Rectal smooth muscle tissue (tissue), 1 donor: ENCODE results near the gene ZFP36.

ENCODE experiments used
- H3K27ac ChIP-seq: one replicate; pipeline ENCODE4 v1.7.0; 2013; ENCODE audit warnings: low read depth, low read length, inconsistent platforms
- H3K27me3 ChIP-seq: one replicate; pipeline ENCODE4 v1.7.0; 2013; ENCODE audit warnings: low read length; ENCODE audit not compliant: control insufficient read depth, insufficient read depth
- H3K36me3 ChIP-seq: one replicate; pipeline ENCODE4 v1.7.0; 2013; ENCODE audit warnings: low read length; ENCODE audit not compliant: control insufficient read depth, insufficient read depth
- H3K4me1 ChIP-seq: one replicate; pipeline ENCODE4 v1.7.0; 2013; ENCODE audit warnings: low read length; ENCODE audit not compliant: control insufficient read depth, insufficient read depth
- H3K4me3 ChIP-seq: one replicate; pipeline ENCODE4 v1.7.0; 2013; ENCODE audit warnings: low read length
- H3K9ac ChIP-seq: one replicate; pipeline ENCODE4 v1.7.0; 2013; ENCODE audit warnings: low read length

The ZFP36 gene, protein sequence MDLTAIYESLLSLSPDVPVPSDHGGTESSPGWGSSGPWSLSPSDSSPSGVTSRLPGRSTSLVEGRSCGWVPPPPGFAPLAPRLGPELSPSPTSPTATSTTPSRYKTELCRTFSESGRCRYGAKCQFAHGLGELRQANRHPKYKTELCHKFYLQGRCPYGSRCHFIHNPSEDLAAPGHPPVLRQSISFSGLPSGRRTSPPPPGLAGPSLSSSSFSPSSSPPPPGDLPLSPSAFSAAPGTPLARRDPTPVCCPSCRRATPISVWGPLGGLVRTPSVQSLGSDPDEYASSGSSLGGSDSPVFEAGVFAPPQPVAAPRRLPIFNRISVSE

DNA sequence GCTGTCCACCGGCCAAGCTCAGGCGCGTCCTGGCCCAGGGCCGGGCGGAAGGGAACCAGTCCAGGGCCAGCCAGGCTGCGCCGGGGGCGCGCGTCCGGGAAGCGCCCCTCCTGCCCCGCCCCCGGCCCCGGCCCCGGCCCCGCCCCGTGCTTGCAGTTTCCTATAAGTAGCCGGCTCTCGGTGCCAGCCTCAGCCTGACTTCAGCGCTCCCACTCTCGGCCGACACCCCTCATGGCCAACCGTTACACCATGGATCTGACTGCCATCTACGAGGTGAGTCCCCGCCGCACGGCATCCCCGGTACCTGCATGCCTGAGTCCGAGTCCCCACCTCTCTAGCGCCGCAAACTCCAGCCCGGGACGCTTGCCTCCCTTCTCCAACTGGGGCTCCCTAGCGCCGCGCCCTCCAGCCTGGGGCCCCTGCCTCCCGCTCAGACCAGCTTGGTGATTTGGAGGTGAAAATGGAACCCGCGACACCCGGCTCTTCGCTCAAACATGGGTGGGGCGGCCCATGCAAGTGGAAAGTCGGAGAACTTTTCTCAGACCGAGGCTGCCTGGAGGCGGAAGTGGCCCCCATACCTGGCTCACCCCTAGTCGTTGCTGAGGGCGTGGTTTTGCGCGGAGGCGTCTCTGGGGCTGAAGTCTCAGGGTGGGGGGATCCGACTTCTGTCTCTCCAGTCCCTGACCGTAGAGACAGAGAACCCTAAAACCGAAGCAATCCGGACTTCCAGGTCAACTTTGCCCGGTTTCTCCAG is at the start of gene ZFP36:
Gene ZFP36, plus strand, starts transcription at position 192 of the 754 bp plus-strand sequence. Its CDS starts 58 bp downstream, at position 250.
- no peaks in the 10 kb centered on the region for H3K27me3 ChIP-seq
- peak within 1 kb of the TSS; percentile 100 for H3K27ac ChIP-seq
- peaks cover 26% of the 10 kb centered on the region for H3K4me1 ChIP-seq
- H3K9ac ChIP-seq, result peak within 1 kb of the TSS; percentile 98
- H3K4me3 ChIP-seq, result peak within 1 kb of the TSS; percentile 98
- peaks cover 22% of the 10 kb centered on the region for H3K36me3 ChIP-seq

DNA sequence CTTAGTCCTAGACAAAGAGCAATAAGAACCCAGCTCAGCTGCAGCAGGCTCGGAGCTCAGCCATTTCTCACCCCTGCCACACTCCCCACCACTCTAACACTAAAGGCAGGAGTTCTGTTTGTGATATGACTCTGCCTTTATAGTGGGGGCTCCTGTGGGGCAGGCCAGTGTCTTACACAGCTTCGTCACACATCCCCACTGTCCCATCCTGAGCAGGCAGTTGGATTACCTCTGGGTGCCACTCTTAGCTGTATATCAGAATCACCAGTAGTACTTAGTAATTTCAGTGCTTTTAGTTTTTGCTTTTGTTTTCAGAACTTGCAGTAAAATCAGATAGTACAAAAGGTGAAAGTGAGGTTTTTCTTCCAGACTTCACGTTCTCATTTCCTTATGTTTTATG is 47.6 kb upstream of the ZFP36 start:
- H3K9ac ChIP-seq, result no peak overlapping the region
- H3K27me3 ChIP-seq, result no peaks in the 10 kb centered on the region
- peaks cover 45% of the 10 kb centered on the region for H3K36me3 ChIP-seq
- H3K4me3 ChIP-seq, result no peak overlapping the region
- peaks cover 10% of the 10 kb centered on the region for H3K4me1 ChIP-seq
- H3K27ac ChIP-seq, result no peak overlapping the region

DNA sequence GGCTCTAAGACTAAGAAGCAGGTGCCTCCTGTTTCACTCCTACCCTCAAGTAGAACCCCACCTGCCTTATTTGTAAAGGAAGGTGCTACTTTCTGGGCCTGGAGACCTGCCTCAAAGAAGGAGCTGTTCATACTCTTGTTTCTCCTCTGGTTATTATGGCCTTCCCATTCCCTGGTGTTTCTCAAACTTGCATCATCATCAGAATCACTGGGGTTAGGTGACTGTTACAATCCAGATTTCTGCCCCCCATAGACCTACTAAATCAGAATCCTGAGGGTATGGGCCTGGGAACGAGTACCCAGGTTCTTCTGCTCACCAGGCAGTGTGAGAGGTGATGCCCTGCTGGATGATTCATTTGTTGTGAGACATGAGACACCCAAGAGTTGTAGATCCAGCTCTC is 46.0 kb upstream of the ZFP36 start:
- no peaks in the 10 kb centered on the region for H3K27me3 ChIP-seq
- H3K36me3 ChIP-seq, result peaks cover 41% of the 10 kb centered on the region
- no peak overlapping the region for H3K27ac ChIP-seq
- no peak overlapping the region for H3K4me3 ChIP-seq
- H3K9ac ChIP-seq, result no peak overlapping the region
- peaks cover 10% of the 10 kb centered on the region for H3K4me1 ChIP-seq

DNA sequence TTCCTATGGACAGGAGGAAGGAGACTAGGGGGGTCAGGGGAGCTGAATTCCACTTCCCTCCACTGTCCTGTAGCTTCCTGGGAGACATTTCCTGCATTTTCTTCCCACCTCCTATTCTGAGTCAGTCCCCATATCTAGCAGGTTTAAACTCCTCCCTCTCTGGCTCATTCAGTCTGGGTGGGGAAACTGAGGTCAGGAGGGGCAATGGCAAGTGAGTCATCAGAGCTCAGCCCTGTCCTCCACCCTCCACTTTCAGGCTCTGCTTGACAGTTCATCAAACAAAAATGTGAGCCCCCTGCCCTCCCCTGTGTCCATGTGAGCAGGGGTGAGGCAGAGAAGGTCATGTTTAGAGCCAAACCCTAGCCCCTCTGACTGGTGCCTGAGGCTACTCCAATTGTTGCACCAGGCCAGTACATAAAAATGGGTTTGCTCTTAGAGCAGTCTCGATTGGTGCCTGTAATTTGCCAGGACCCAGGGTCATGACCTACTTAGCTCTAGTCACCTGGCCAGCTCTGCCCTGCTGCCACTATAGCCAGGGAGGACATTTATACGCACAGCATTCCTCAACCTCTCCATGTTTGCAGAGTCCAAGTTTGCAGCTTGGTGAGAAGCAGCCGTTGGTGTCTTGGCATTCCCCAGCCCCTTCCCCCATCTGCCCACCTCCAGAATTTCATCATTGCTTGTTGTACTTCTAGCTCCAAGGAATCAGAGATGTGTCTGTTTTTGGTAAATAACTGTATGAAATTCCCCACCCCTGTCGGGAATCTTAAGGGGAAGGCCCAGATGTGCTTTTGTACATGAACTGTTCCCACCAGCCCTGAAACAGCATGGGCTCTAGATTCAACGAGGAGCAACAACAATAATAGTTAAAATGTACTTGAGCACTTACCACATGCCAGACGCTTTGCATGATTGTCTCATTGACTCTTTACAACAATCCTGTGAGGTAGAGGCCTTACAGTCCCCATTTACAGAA is 43.7 kb upstream of the ZFP36 start:
- H3K36me3 ChIP-seq, result peaks cover 26% of the 10 kb centered on the region
- H3K4me1 ChIP-seq, result peaks cover 10% of the 10 kb centered on the region

DNA sequence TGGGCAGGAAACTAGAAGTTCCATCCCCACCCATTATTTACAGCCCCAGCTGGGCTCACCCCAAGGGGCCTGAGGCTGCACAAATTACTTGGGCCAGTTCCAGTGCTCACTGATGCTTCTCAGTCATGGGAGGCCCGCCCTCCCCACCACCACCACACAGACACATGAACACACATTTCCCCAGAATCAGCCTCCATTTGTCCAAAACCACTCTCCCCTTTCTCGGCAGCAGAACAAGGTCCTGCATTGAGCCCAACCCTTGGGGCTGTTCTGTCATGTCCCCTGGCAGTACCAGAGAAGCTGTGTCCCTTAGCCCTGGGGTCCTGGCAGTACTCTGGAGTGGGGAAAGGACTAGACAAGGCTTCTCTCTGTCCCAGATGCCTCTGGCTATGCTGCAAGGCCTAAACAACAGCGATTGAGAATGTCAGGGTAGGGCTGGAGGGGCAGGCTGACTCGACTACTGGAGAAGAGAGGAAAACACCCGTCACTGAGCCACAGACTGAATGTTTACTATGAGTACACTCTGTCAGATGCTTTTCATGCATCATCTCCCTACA is 42.7 kb upstream of the ZFP36 start:
- no peaks in the 10 kb centered on the region for H3K27me3 ChIP-seq
- H3K27ac ChIP-seq, result peak overlapping the region; percentile 41
- H3K9ac ChIP-seq, result no peak overlapping the region
- no peak overlapping the region for H3K4me3 ChIP-seq
- H3K4me1 ChIP-seq, result peaks cover 10% of the 10 kb centered on the region
- peaks cover 24% of the 10 kb centered on the region for H3K36me3 ChIP-seq

More for the DNA sequence above, 43.7 kb upstream of the ZFP36 start:
- H3K27me3 ChIP-seq, result no peaks in the 10 kb centered on the region
- H3K27ac ChIP-seq, result peak overlapping the region; percentile 41
- no peak overlapping the region for H3K9ac ChIP-seq
- H3K4me3 ChIP-seq, result no peak overlapping the region

DNA sequence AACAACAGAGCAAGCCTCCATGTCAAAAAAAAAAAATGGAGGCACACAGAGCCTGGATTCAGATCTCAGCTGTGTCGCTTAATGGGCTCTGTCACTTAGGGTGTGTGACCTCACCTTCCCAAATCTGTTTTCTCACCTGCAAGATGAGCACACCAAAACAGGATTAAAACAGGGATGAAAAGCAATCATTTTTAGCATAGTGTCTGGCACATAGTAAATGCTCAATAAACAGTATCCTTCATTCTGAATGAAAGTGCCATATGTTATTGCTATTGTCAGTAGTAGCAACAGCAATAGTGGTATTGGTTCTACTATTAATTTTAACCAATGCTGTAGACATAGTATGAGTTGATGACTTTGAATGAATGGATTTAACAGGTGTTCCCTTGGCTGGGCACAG is 41.1 kb upstream of the ZFP36 start:
- Histone ChIP-seq H3K27ac (no peak overlapping the region), H3K27me3 (no peaks in the 10 kb centered on the region), H3K36me3 (peaks cover 29% of the 10 kb centered on the region), H3K9ac (no peak overlapping the region), H3K4me3 (no peak overlapping the region), H3K4me1 (peaks cover 10% of the 10 kb centered on the region)

DNA sequence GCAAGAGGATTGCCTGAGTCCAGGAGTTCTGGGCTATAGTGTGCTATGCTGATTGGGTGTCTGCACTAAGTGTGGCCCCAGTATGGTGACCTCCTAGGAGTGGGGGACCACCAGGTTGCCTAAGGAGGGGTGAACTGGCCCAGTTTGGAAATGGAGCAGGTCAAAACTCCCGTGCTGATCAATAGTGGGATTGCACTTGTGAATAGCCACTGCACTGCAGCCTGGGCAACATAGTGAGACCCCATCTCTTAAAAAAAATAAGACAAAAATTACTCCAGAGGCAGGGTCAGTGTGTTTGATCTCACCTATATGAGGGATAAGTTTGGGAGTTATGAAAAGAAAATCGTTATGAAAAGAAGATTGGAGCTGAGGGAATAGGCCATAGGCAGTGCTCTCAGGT is 37.4 kb upstream of the ZFP36 start:
- Histone ChIP-seq H3K36me3 (peaks cover 21% of the 10 kb centered on the region), H3K4me1 (peaks cover 16% of the 10 kb centered on the region), H3K27ac (no peak overlapping the region), H3K4me3 (no peak overlapping the region), H3K9ac (no peak overlapping the region), H3K27me3 (no peaks in the 10 kb centered on the region)

DNA sequence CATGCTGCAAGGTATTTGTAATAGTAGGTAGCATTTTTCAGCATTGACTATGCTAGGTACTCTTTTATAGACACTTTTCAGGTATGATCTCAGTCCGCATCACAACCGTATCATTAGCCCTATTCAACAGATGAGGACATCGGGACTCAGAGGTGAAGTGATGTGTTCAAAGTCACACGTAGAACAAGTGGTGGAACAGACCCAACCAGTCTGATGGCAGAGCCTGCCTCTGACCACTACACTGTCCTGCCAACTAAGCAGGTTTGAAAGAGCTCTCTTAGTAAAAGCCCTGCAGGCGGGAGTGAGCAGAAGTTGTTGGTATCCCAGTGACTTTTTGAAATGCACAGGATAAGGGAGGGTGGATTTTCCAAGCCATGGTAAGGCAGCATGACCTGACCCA is 35.9 kb upstream of the ZFP36 start:
- Histone ChIP-seq H3K36me3 (peaks cover 29% of the 10 kb centered on the region), H3K4me1 (peaks cover 16% of the 10 kb centered on the region), H3K9ac (no peak overlapping the region), H3K27me3 (no peaks in the 10 kb centered on the region), H3K27ac (no peak overlapping the region), H3K4me3 (no peak overlapping the region)

DNA sequence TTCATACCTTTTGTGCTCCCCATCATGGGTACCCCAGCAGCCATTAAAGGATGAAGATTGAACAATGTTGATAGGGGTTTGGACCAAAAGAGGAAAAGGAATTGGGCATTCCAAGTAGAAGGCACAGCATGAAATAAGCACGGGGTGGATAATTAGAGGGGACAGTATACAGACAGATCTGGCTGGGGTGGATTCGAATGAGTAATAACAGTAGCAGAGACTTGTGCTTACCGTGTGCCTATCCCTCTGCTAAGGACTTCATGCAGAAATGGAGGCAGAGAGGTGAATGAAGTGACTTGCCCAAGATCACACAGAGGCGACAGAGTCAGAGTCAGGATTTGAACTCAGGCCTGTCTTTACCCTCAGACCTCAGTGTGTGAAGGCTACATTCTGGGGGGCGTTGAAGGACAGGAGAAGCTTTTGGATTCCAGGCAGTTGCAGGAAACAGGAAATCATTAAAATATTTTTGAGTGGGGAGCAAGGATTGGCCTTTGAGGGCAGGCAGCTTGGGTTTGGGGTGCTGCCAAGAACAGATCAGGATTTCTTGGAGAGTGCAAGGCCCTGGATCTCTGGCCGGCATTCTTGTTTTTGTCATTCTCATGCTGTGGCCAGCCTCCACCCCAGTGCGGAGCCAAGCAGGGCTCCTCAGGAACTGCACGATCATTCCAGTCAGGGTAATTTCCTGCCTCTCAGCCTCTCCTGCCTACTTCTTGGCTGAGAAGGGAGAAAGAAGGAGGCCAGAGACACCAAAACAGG is 34.4 kb upstream of the ZFP36 start:
- Histone ChIP-seq H3K27ac (peak overlapping the region; percentile 91), H3K4me1 (peaks cover 16% of the 10 kb centered on the region), H3K9ac (no peak overlapping the region), H3K27me3 (no peaks in the 10 kb centered on the region), H3K4me3 (peak overlapping the region; percentile 9), H3K36me3 (peaks cover 37% of the 10 kb centered on the region)

DNA sequence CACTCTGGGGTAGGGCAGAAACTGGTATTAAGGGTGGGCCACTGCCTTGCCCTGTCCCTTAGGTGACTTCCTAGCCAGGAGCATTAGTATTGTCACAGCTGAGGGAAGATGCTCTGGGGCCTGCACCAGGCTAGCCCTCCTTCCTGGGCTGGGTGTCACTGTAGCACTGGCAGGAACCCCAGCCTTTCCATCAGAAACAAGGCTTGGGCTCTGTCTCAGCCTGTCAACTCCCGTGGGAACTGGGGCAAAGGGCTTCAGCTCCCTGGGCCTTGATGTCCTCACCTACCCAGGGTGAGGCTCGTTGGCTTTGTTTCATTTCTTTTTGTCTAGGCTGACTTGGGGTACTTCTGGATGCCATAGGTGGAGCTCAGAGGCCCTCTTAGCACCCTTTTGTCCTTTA is 33.7 kb upstream of the ZFP36 start:
- Histone ChIP-seq H3K4me1 (peaks cover 16% of the 10 kb centered on the region), H3K27ac (peak overlapping the region; percentile 91), H3K36me3 (peaks cover 44% of the 10 kb centered on the region), H3K27me3 (no peaks in the 10 kb centered on the region), H3K9ac (no peak overlapping the region), H3K4me3 (no peak overlapping the region)

DNA sequence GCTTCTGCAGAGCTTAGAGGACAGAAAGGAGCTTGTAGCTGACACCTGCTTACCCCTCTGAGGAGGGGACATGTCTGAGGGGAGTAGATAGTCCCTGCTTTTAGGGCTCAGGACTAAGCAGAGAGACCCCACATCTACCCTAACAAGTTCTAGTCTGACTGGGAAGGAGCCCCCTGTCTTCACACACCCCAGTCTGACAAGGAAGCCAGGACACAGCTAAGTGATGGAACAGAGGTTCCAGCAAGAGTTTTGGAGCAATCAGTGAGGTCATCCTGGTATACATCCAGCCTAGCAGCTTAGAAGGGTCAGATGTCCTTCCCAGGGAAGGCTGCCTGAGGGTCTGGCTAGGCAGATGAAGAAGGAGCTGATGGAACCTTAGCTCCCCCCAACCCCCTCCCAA is 30.7 kb upstream of the ZFP36 start:
- H3K27ac ChIP-seq, result no peak overlapping the region

More for the DNA sequence above, 30.7 kb upstream of the ZFP36 start:
- Histone ChIP-seq H3K36me3 (peaks cover 45% of the 10 kb centered on the region), H3K4me3 (no peak overlapping the region), H3K27me3 (no peaks in the 10 kb centered on the region), H3K9ac (no peak overlapping the region), H3K4me1 (peaks cover 16% of the 10 kb centered on the region)
